Mesothelial cell of epicardium (in vitro differentiated cells): ENCODE data around the gene SP3. TPM values are rescaled to one million over a fixed set of nuclear protein-coding genes. Genes with fewer than 3 reads are reported as not detected.
A peak's percentile ranks its signal among the peaks of the same experiment; 100 is the strongest.

Source experiments
- DNase-seq, 2 experiments: peaks; one replicate each; pipeline ENCODE4 v3.0.0; 2021; ENCODE audit warnings: low spot score in 2 of 2; ENCODE audit not compliant: unreplicated experiment in 2 of 2
- H3K27ac Mint-ChIP-seq: 2 replicates; pipeline ENCODE4 v1.8.0; 2021; ENCODE audit warnings: mixed read lengths
- H3K27me3 Mint-ChIP-seq: 2 replicates; pipeline ENCODE4 v1.8.0; 2021; ENCODE audit warnings: low read depth, mixed read lengths
- H3K36me3 Mint-ChIP-seq: 2 replicates; pipeline ENCODE4 v1.8.0; 2021; ENCODE audit warnings: mixed read lengths
- H3K4me1 Mint-ChIP-seq: 2 replicates; pipeline ENCODE4 v1.8.0; 2021; ENCODE audit warnings: mixed read lengths
- H3K4me3 Mint-ChIP-seq: 2 replicates; pipeline ENCODE4 v1.8.0; 2021; ENCODE audit warnings: mild to moderate bottlenecking, moderate library complexity, mixed read lengths
- H3K9me3 Mint-ChIP-seq: 2 replicates; pipeline ENCODE4 v1.8.0; 2021; ENCODE audit warnings: mixed read lengths
- CTCF ChIP-seq: fragments of 200-600 bp; sonication (generic); IDR thresholded peaks from one replicate; pipeline ENCODE4 v1.5.0; 2021; ENCODE audit warnings: antibody characterized with exemption; ENCODE audit not compliant: unreplicated experiment
- total RNA-seq: library from RNA; stranded (reverse); gene quantifications from 3 replicates; pipeline ENCODE4 v1.2.1, GENCODE V29; 2021

SP3 gene
- total RNA-seq, 1 donor from 2014 or later = 113 TPM

DNA sequence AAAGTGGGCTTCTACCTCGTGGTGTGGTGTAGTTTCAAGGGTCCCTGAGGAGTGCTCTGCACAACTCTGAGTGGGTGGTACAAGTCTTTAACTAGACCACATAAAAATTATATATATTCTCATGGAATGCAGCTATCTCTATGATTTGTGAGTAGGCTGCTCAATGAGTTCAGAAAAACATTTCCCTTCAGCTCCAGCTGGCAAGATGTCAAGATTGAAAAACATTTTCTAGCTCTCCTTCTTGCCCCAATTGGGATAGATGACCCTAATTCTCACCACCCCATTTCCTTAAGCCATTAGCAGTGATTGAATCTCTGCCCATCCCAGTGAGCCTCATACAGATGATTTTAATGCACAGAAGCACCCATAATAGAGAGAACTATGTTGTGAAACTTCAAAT lies 28.3 kb upstream of the SP3 start:
- H3K4me1 Mint-ChIP-seq = peaks cover 48% of the 10 kb centered on the region
- peak overlapping the region; percentile 81 for H3K27ac Mint-ChIP-seq

GRCh38 chr2:173991856-173992588 lies 26.8 kb upstream of the SP3 start:
- Mint-ChIP-seq H3K4me1 (peaks cover 39% of the 10 kb centered on the region), H3K27ac (peak overlapping the region; percentile 48)
- no peak for TF ChIP-seq CTCF

More for the DNA sequence above, 28.3 kb upstream of the SP3 start:
- H3K9me3 Mint-ChIP-seq = no peaks in the 10 kb centered on the region
- no peak for DNase-seq
- H3K36me3 Mint-ChIP-seq = no peaks in the 10 kb centered on the region
- H3K27me3 Mint-ChIP-seq = no peaks in the 10 kb centered on the region
- no peak overlapping the region for H3K4me3 Mint-ChIP-seq
- no peak for TF ChIP-seq CTCF

DNA sequence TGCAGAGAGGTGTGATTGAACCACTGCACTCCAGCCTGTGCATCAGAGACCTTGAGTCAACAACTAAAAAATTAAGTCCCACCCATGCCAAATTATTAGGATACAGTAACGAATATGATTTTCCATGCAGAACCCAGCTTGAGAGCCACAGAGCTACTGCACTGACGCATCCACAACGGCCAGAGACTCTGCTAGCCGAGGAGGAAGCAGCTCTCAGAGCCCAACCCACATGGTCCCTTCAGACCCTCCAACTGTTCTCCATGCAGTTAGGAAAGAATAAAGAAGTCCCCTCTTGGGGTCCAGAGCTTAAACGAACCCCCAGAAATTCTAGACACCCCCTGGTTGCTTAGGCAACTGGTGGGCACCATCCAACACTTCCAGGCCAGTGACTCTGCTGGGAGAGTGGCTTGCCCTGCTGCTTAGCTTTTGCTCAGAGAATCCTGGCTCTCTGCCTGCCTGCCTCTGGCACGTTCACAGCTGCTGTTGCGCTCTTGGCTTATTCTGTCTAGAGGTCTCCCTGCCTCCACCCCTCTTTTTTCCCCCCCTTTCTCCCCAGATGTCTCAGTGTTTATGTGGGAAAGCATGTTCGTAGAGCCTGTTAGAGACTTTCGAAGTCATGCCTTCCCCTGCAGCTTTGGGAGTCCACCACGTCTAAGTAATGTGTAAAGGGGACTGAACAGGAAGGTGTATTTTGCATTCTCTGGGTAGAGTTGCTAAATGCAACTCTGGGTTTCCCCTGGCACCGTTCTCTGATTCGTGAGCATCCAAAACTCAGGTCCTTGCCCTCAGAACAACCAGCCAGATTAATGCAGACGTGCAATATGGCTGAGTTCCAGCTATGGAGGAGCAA lies 26.0 kb upstream of the SP3 start:
- Mint-ChIP-seq H3K9me3 (no peaks in the 10 kb centered on the region), H3K36me3 (no peaks in the 10 kb centered on the region), H3K4me1 (peaks cover 31% of the 10 kb centered on the region), H3K27me3 (no peaks in the 10 kb centered on the region), H3K4me3 (no peak overlapping the region), H3K27ac (peak overlapping the region; percentile 38)
- no peak for DNase-seq
- TF ChIP-seq CTCF = no peak

More at GRCh38 chr2:173991856-173992588, 26.8 kb upstream of the SP3 start:
- Mint-ChIP-seq H3K27me3 (no peaks in the 10 kb centered on the region), H3K36me3 (no peaks in the 10 kb centered on the region), H3K4me3 (no peak overlapping the region), H3K9me3 (no peaks in the 10 kb centered on the region)
- DNase-seq = no peak

DNA sequence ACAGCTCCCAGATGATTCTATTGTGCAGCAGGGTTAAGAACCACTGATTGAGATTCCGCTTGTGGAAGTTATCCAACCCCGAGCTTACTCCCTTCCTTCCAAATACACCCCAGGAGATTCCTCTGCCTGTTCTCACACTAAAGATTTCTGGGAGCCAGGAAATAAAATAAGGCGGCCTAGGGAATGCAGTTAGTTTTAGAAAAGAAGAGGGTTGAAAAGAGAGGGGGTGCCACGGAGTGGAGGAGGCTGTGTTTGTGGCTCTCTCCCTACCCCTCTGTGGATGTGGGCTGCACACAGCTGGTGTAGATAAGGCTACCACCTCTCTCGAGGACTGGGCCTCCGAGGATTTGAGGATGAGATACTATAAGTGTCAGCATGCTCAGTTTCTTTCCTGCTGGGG lies 25.1 kb upstream of the SP3 start:
- Mint-ChIP-seq H3K4me3 (no peak overlapping the region), H3K36me3 (no peaks in the 10 kb centered on the region), H3K27ac (peak overlapping the region; percentile 38), H3K27me3 (no peaks in the 10 kb centered on the region), H3K9me3 (no peaks in the 10 kb centered on the region), H3K4me1 (peaks cover 36% of the 10 kb centered on the region)
- no peak for TF ChIP-seq CTCF
- no peak for DNase-seq

- H3K27me3 Mint-ChIP-seq = no peaks in the 10 kb centered on the region
- DNase-seq = no peak
- no peaks in the 10 kb centered on the region for H3K9me3 Mint-ChIP-seq
- no peak for TF ChIP-seq CTCF
- no peak overlapping the region for H3K27ac Mint-ChIP-seq
- H3K4me1 Mint-ChIP-seq = peaks cover 39% of the 10 kb centered on the region
- no peak overlapping the region for H3K4me3 Mint-ChIP-seq
- no peaks in the 10 kb centered on the region for H3K36me3 Mint-ChIP-seq
Observed at GRCh38 chr2:173989884-173990215, 24.7 kb upstream of the SP3 start.
